Measurements from ENCODE around the gene UGT2A3. TPM values are rescaled to one million over a fixed set of nuclear protein-coding genes. Genes with fewer than 3 reads are reported as not detected.

UGT2A3 gene
- total and polyA plus RNA-seq, 7 donors: 16.9 to 28.0 (median 17.4) TPM; not detected in 4

GRCh38 chr4:68905598-68905938 is 46.0 kb downstream of the UGT2A3 start:
- TF ChIP-seq CTCF (IDR thresholded peaks at IDR 0.05): no peak
- TF ChIP-seq EP300 (IDR thresholded peaks at IDR 0.05): no peak
- no peak for TF ChIP-seq POLR2AphosphoS5 (IDR thresholded peaks at IDR 0.05)
- no peak for TF ChIP-seq POLR2A (IDR thresholded peaks at IDR 0.05)
- Histone ChIP-seq H3K27me3 (no peaks in the 10 kb centered on the region), H3K4me1 (peaks cover 0 to 16% (median 0%) of the 10 kb centered on the region in 4 donors), H3K4me3 (no peak overlapping the region), H3K36me3 (no peaks in the 10 kb centered on the region), H3K9me3 (no peaks in the 10 kb centered on the region), H3K27ac (peak overlapping the region in 1 of 4 donors; percentile 46)
- 39 to 77% methylated on average over 2 of the region's 2 CpGs for WGBS, 2 donors
- intact Hi-C loops (cut with DNase I): no loop called here
- no peak for DNase-seq

- TF ChIP-seq CTCF (IDR thresholded peaks at IDR 0.05): no peak
- TF ChIP-seq POLR2A (IDR thresholded peaks at IDR 0.05): no peak
- TF ChIP-seq EP300 (IDR thresholded peaks at IDR 0.05): no peak
- TF ChIP-seq POLR2AphosphoS5 (IDR thresholded peaks at IDR 0.05): no peak
- no peaks in the 10 kb centered on the region for H3K36me3 ChIP-seq
- WGBS, 2 donors: 7 to 38% methylated on average over 6 of the region's 6 CpGs
- H3K27me3 ChIP-seq: no peaks in the 10 kb centered on the region
- no peaks in the 10 kb centered on the region for H3K9me3 ChIP-seq
- peak overlapping the region in 1 of 4 donors; percentile 14 for H3K27ac ChIP-seq
- peaks cover 0 to 16% (median 0%) of the 10 kb centered on the region in 4 donors for H3K4me1 ChIP-seq
- DNase-seq: no peak
- intact Hi-C loops (cut with DNase I): no loop called here
- no peak overlapping the region for H3K4me3 ChIP-seq
Observed at GRCh38 chr4:68904786-68905185, 46.8 kb downstream of the UGT2A3 start.

- H3K4me3 ChIP-seq: no peak overlapping the region
- no peaks in the 10 kb centered on the region for H3K36me3 ChIP-seq
- H3K27ac ChIP-seq: no peak overlapping the region
- H3K9me3 ChIP-seq: no peaks in the 10 kb centered on the region
- intact Hi-C loops (cut with DNase I): no loop called here
- no peaks in the 10 kb centered on the region for H3K27me3 ChIP-seq
- WGBS, 2 donors: 8 to 57% methylated on average over 1 of the region's 1 CpG
- no peak for DNase-seq
- no peaks in the 10 kb centered on the region for H3K4me1 ChIP-seq
- TF ChIP-seq EP300 (IDR thresholded peaks at IDR 0.05) (no peak), POLR2AphosphoS5 (IDR thresholded peaks at IDR 0.05) (no peak), POLR2A (IDR thresholded peaks at IDR 0.05) (no peak), CTCF (IDR thresholded peaks at IDR 0.05) (no peak)
Observed at GRCh38 chr4:68896749-68897148, 54.9 kb downstream of the UGT2A3 start.

- 83 to 87% methylated on average over 5 of the region's 5 CpGs for WGBS, 2 donors
- DNase-seq: no peak
- H3K4me1 ChIP-seq: no peaks in the 10 kb centered on the region
- no peaks in the 10 kb centered on the region for H3K9me3 ChIP-seq
- intact Hi-C loops (cut with DNase I): no loop called here
- H3K4me3 ChIP-seq: no peak overlapping the region
- H3K36me3 ChIP-seq: no peaks in the 10 kb centered on the region
- no peaks in the 10 kb centered on the region for H3K27me3 ChIP-seq
- no peak overlapping the region for H3K27ac ChIP-seq
- TF ChIP-seq CTCF (IDR thresholded peaks at IDR 0.05): no peak
- no peak for TF ChIP-seq POLR2A (IDR thresholded peaks at IDR 0.05)
- TF ChIP-seq POLR2AphosphoS5 (IDR thresholded peaks at IDR 0.05): no peak
- no peak for TF ChIP-seq EP300 (IDR thresholded peaks at IDR 0.05)
Observed at GRCh38 chr4:68895561-68896198, 55.9 kb downstream of the UGT2A3 start.

GRCh38 chr4:68892861-68893260 is 58.7 kb downstream of the UGT2A3 start:
- Histone ChIP-seq H3K9me3 (no peaks in the 10 kb centered on the region), H3K27ac (no peak overlapping the region), H3K4me1 (no peaks in the 10 kb centered on the region), H3K4me3 (no peak overlapping the region), H3K36me3 (no peaks in the 10 kb centered on the region), H3K27me3 (no peaks in the 10 kb centered on the region)
- no peak for DNase-seq
- intact Hi-C loops (cut with DNase I): no loop called here
- WGBS, 2 donors: 84 to 98% methylated on average over 1 of the region's 1 CpG
- no peak for TF ChIP-seq POLR2A (IDR thresholded peaks at IDR 0.05)
- no peak for TF ChIP-seq CTCF (IDR thresholded peaks at IDR 0.05)
- no peak for TF ChIP-seq EP300 (IDR thresholded peaks at IDR 0.05)
- TF ChIP-seq POLR2AphosphoS5 (IDR thresholded peaks at IDR 0.05): no peak

All from sigmoid colon (tissue), 7 donors.